K562 (cell line): Measurements from ENCODE around the gene RSBN1L. TPM values are rescaled to one million over a fixed set of nuclear protein-coding genes. Genes with fewer than 3 reads are reported as not detected.

Source experiments
- ATAC-seq: fragments of 200-7000 bp; cut with Tn5 transposase; 3 replicates; pipeline ENCODE4 v1.9.1; 2020; ENCODE audit warnings: moderate library complexity
- BruUV-seq: library from RNA; stranded (reverse); fragments of 400-500 nt; replicated peaks from 2 replicates; lab custom pipeline; 2021; lab: Mats Ljungman, UMichigan
- CTCF ChIA-PET: fragments of 300-600 bp; formaldehyde crosslinking; extraction: SDS; loops from one replicate; lab custom pipeline; 2021; ENCODE audit warnings: low intra/inter-chr PET ratio; lab: Yijun Ruan, JAX
- POLR2A ChIA-PET: fragments of 300-600, 350-650 bp; sonication (Branson Sonifier 250); formaldehyde crosslinking; extraction: SDS; loops from one replicate; lab custom pipeline; 2021; ENCODE audit warnings: antibody characterized with exemption, inconsistent platforms; lab: Yijun Ruan, JAX
- DNase-seq, 4 experiments: peaks; one replicate each; pipeline versions ENCODE4 v3.0.0 to v3.0.0-alpha.2; 2011 to 2018; ENCODE audit warnings: low spot score in 3 of 4, mixed read lengths in 3 of 4; ENCODE audit errors: extremely low read depth in 1 of 4
- FAIRE-seq: peaks from 2 replicates; lab custom pipeline; 2011; peaks lifted over from hg19 to GRCh38; lab: Jason Lieb, UNC
- H2AFZ ChIP-seq: 2 replicates; pipeline ENCODE4 v1.6.0; 2011; ENCODE audit warnings: low read depth, low read length, control low read depth, inconsistent platforms
- H3K27ac ChIP-seq: fragments of 200-600 bp; 3 replicates; pipeline ENCODE4 v1.8.0; 2011; ENCODE audit warnings: low read depth, mild to moderate bottlenecking, control low read depth, inconsistent platforms, low read length, moderate library complexity, mixed read lengths; ENCODE audit errors: extremely low read depth
- H3K27me3 ChIP-seq, 2 experiments: fragments of 300-600 bp in 1 of 2; 2 replicates in 1 of 2; 3 replicates in 1 of 2; pipeline versions ENCODE4 v1.6.0 to v1.8.0; 2011; ENCODE audit warnings: inconsistent platforms in 2 of 2, low read length in 2 of 2, mild to moderate bottlenecking in 1 of 2, mixed read lengths in 1 of 2, moderate library complexity in 1 of 2; ENCODE audit not compliant: control insufficient read depth in 2 of 2, insufficient read depth in 2 of 2
- H3K36me3 ChIP-seq: fragments of 300-600 bp; 3 replicates; pipeline ENCODE4 v1.8.0; 2011; ENCODE audit warnings: mild to moderate bottlenecking, low read length, inconsistent platforms; ENCODE audit not compliant: control insufficient read depth, insufficient read depth
- H3K4me1 ChIP-seq, 2 experiments: fragments of 200-600 bp in 1 of 2; replicated peaks in 1 of 2; 2 replicates in 1 of 2; 3 replicates in 1 of 2; pipeline versions ENCODE4 v1.5.1 to v1.8.0; 2011; ENCODE audit warnings: inconsistent platforms in 2 of 2, low read length in 2 of 2, mild to moderate bottlenecking in 1 of 2, mixed read lengths in 1 of 2, moderate library complexity in 1 of 2; ENCODE audit not compliant: control insufficient read depth in 2 of 2, insufficient read depth in 2 of 2
- H3K4me2 ChIP-seq: 2 replicates; pipeline ENCODE4 v1.6.1; 2011; ENCODE audit warnings: low read length, control low read depth, inconsistent platforms, mixed read lengths; ENCODE audit not compliant: insufficient read depth
- H3K4me3 ChIP-seq: fragments of 200-600 bp; sonication (generic), shearing (Covaris generic); 2 replicates; pipeline ENCODE4 v1.5.1; 2016; ENCODE audit warnings: control low read depth, inconsistent platforms
- H3K79me2 ChIP-seq: fragments of 200-600 bp; 3 replicates; pipeline ENCODE4 v1.8.0; 2011; ENCODE audit warnings: low read length, inconsistent platforms; ENCODE audit not compliant: control insufficient read depth, insufficient read depth
- H3K9ac ChIP-seq, 2 experiments: 2 replicates each; pipeline versions ENCODE4 v1.6.0 to v1.6.1; 2011; ENCODE audit warnings: low read depth in 2 of 2, low read length in 2 of 2, control low read depth in 1 of 2, inconsistent platforms in 1 of 2, mild to moderate bottlenecking in 1 of 2, mixed read lengths in 1 of 2; ENCODE audit not compliant: insufficient read depth in 1 of 2
- H3K9me1 ChIP-seq: one replicate; pipeline ENCODE4 v1.6.0; 2011; ENCODE audit warnings: inconsistent platforms, mild to moderate bottlenecking, low read length, moderate library complexity; ENCODE audit not compliant: control insufficient read depth, insufficient read depth
- H3K9me3 ChIP-seq: replicated peaks from 2 replicates; pipeline ENCODE4 v1.5.1; 2011; ENCODE audit warnings: low read depth, low read length, inconsistent platforms; ENCODE audit not compliant: control insufficient read depth, insufficient read depth
- H4K20me1 ChIP-seq: replicated peaks from 2 replicates; pipeline ENCODE4 v1.6.1; 2011; ENCODE audit warnings: low read length, inconsistent platforms, mixed read lengths; ENCODE audit not compliant: control insufficient read depth, insufficient read depth
- ARID4B ChIP-seq: sonication (generic); formaldehyde crosslinking; IDR thresholded peaks from 2 replicates; pipeline ENCODE4 v1.8.0; 2022; ENCODE audit warnings: mild to moderate bottlenecking, missing genetic modification reagents
- GTF2A2 ChIP-seq: IDR thresholded peaks from 2 replicates; pipeline ENCODE4 v1.6.1; 2016; ENCODE audit warnings: mild to moderate bottlenecking, missing genetic modification characterization, missing compliant biosample characterization
- HDAC2 ChIP-seq: fragments of 450-650 bp; IDR thresholded peaks from 2 replicates; pipeline ENCODE4 v1.6.1; 2016; ENCODE audit warnings: mild to moderate bottlenecking
- KLF13 ChIP-seq: fragments of 450-650 bp; IDR thresholded peaks from 2 replicates; pipeline ENCODE4 v1.6.1; 2016; ENCODE audit warnings: missing genetic modification characterization, low read depth, mild to moderate bottlenecking, missing compliant biosample characterization, moderate library complexity, borderline replicate concordance
- MAFG ChIP-seq: fragments of 450-650 bp; conservative IDR thresholded peaks from 2 replicates; pipeline ENCODE4 v1.6.1; 2016; ENCODE audit warnings: missing genetic modification characterization, missing compliant biosample characterization
- MAFK ChIP-seq: IDR thresholded peaks from 2 replicates; pipeline ENCODE4 v1.6.1; 2011; ENCODE audit warnings: low read length, improper control_type of control experiment
- MIER1 ChIP-seq: fragments of 450-650 bp; IDR thresholded peaks from 2 replicates; pipeline ENCODE4 v1.6.1; 2016; ENCODE audit warnings: antibody characterized with exemption, mild to moderate bottlenecking, low read depth
- MNT ChIP-seq, 2 experiments: fragments of 450-650 bp; conservative IDR thresholded peaks; 2 replicates each; pipeline ENCODE4 v1.6.1; 2017; ENCODE audit warnings: mild to moderate bottlenecking in 2 of 2, moderate library complexity in 2 of 2
- NEUROD1 ChIP-seq: fragments of 150-350 bp; IDR thresholded peaks from 2 replicates; pipeline ENCODE4 v1.6.1; 2014; ENCODE audit warnings: borderline replicate concordance, low read length, low read depth; ENCODE audit not compliant: partially characterized antibody
- ZKSCAN3 ChIP-seq: fragments of 250-450 bp; sonication (Bioruptor Pico); IDR thresholded peaks from 2 replicates; pipeline ENCODE4 v1.4.0; 2020
- WGBS: fragments of 100-300 bp; shearing (Covaris generic); methylation state at CpG from one replicate; pipeline ENCODE4 v1.1.6; 2016; ENCODE audit warnings: low coverage, mixed read lengths; ENCODE audit not compliant: insufficient coverage; ENCODE audit errors: missing lambda C conversion rate; 5-methylcytosine and 5-hydroxymethylcytosine counted together
- in situ Hi-C: fragments of 300-500 bp; cut with MboI; formaldehyde crosslinking; loops from 4 replicates; pipeline ENCODE4 v1.15.0; 2018; ENCODE audit warnings: inconsistent platforms, mixed read lengths
- intact Hi-C: fragments of 100-400 bp; cut with micrococcal nuclease; formaldehyde crosslinking; loops from 2 replicates; pipeline ENCODE4 v1.14.2; 2022
- polyA plus RNA-seq, 8 experiments: library from polyadenylated mRNA; depleted of rRNA in 4 of 8; stranded (reverse) in 5 of 8; unstranded in 3 of 8; fragments of >200 nt; fragmentation: Nextera tagmentation in 2 of 8; fragmentation: Illumina TruSeq in 1 of 8; extraction: Ambion mirVana in 2 of 8; extraction: Trizol in 1 of 8; gene quantifications; 2 replicates each; pipeline versions ENCODE4 v1.2.1 to v1.2.3, GENCODE V29; 2011 to 2014; ENCODE audit warnings: inconsistent platforms in 1 of 8, missing spikeins in 1 of 8
- total RNA-seq, 7 experiments: library from RNA; depleted of rRNA in 6 of 7; stranded (reverse); fragments of >200 nt in 6 of 7; fragmentation: Illumina TruSeq in 2 of 7; extraction: Trizol in 2 of 7; gene quantifications; 2 replicates each; pipeline versions ENCODE4 v1.2.1 to v1.2.3, GENCODE V29; 2011 to 2021; ENCODE audit warnings: low replicate concordance in 1 of 7

The RSBN1L gene
- total and polyA plus RNA-seq, 9 of the 15 experiments (the other 6 are each of a cell fraction or from before 2014, with no cell fraction given): 6.2 to 35.2 (median 20.1) TPM

GRCh38 chr7:77770316-77770715, 74.1 kb downstream of the RSBN1L start:
- no peak for FAIRE-seq
- WGBS: 87% methylated on average over 8 of the region's 8 CpGs
- CTCF ChIA-PET: no interaction called here
- H3K9ac ChIP-seq: no peak overlapping the region
- peaks cover 61% of the 10 kb centered on the region for H3K36me3 ChIP-seq
- H3K4me1 ChIP-seq: no peaks in the 10 kb centered on the region
- TF ChIP-seq ZKSCAN3 (CRISPR knock-in tag): no peak
- TF ChIP-seq HDAC2: no peak
- no peak for TF ChIP-seq NEUROD1
- no peak for TF ChIP-seq GTF2A2 (tag)
- no peak for TF ChIP-seq MIER1
- no peak for TF ChIP-seq MNT (conservative IDR thresholded peaks at IDR 0.05)
- no peak for TF ChIP-seq ARID4B (CRISPR knock-in tag)
- no peak for TF ChIP-seq MAFG (tag)
- no peak for TF ChIP-seq KLF13 (tag)
- no peak for TF ChIP-seq MAFK
- no peaks in the 10 kb centered on the region for H4K20me1 ChIP-seq
- intact Hi-C loops: no loop called here
- no peak overlapping the region for H2AFZ ChIP-seq
- ATAC-seq: no peak
- no peak overlapping the region for H3K4me3 ChIP-seq
- in situ Hi-C loops: no loop called here
- 0 out of 3 replicates have a peak, but pooled peaks cover 7% of the 10 kb centered on the region for H3K79me2 ChIP-seq
- no peaks in the 10 kb centered on the region for H3K27me3 ChIP-seq
- H3K4me2 ChIP-seq: no peak overlapping the region
- H3K9me3 ChIP-seq: no peaks in the 10 kb centered on the region
- BruUV-seq: no TSS peak
- no peaks in the 10 kb centered on the region for H3K9me1 ChIP-seq
- no peak for DNase-seq
- POLR2A ChIA-PET: no interaction called here
- no peak overlapping the region for H3K27ac ChIP-seq
